ENCODE data around the gene RUNX3. TPM values are rescaled to one million over a fixed set of nuclear protein-coding genes. Genes with fewer than 3 reads are reported as not detected.

Gene RUNX3
- total RNA-seq, 1 experiment from 2014 or later, result 0.33 TPM

DNA sequence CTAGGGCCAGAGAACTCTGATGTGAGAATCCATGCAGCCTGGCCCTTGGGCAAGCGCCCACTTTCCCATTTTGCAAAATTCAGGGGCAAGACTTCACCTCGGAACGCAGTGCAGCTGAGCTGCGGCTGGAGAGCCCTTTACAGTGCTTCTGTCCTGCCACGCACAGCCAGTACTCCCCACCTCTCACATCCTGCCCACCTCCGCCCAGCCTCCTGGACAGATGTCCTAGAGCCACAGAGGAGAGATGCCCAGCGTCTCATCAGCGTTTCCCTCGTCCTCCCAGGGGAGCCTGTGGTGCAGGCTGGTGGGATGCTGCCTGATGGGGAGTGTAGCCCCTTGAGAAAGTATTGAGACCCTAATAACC is 29.6 kb downstream of the RUNX3 start:
- WGBS (ENCODE audit: extremely low coverage, insufficient read length, low lambda C conversion rate), result no CpG with 5 or more reads among the region's 9 CpGs
- H3K4me1 Mint-ChIP-seq, result peaks cover 0 to 18% of the 10 kb centered on the region in 2 experiments; a peak in 3 of 4 replicates
- H3K14ac ChIP-seq (ENCODE audit: insufficient read depth, low read length), result no peak overlapping the region
- no peak overlapping the region for H4K91ac ChIP-seq (ENCODE audit: insufficient read length, low read depth, low read length)
- H4K20me1 ChIP-seq (ENCODE audit: control insufficient read depth, insufficient read depth, insufficient read length), result peaks cover 3% of the 10 kb centered on the region
- H2BK20ac ChIP-seq (ENCODE audit: low read depth, low read length, poor library complexity, severe bottlenecking), result no peak overlapping the region
- no peak overlapping the region for H3T11ph ChIP-seq (ENCODE audit: low read length)
- H3K9me3 ChIP-seq (ENCODE audit: control insufficient read depth, low read depth, low read length), result no peaks in the 10 kb centered on the region
- DNase-seq, result no peak
- H3K4me2 ChIP-seq (ENCODE audit: insufficient read depth, insufficient read length, low read length), result no peak overlapping the region
- H2AK5ac ChIP-seq (ENCODE audit: insufficient read length, low read length), result no peak overlapping the region
- H3K79me1 ChIP-seq (ENCODE audit: insufficient read depth, low read depth, low read length, poor library complexity, severe bottlenecking), result no peaks in the 10 kb centered on the region
- no peak overlapping the region for H3K4me3 Mint-ChIP-seq
- no peak overlapping the region for H2AFZ ChIP-seq (ENCODE audit: low read length)
- H3K36me3 Mint-ChIP-seq (ENCODE audit: insufficient read depth in 1 of 3, low read depth in 3 of 3), result no peaks in the 10 kb centered on the region
- H3K23me2 ChIP-seq (ENCODE audit: insufficient read length, low read depth, low read length, poor library complexity, severe bottlenecking), result no peaks in the 10 kb centered on the region
- H2BK12ac ChIP-seq (ENCODE audit: insufficient read length, low read depth, low read length), result no peak overlapping the region
- H3K18ac ChIP-seq (ENCODE audit: insufficient read length, low read depth, low read length), result no peak overlapping the region
- no peaks in the 10 kb centered on the region for H3K4me1 ChIP-seq (ENCODE audit: insufficient read depth, low read length)
- no peak overlapping the region for H3K27ac ChIP-seq (ENCODE audit: insufficient read length, low read depth, low read length)
- H4K5ac ChIP-seq (ENCODE audit: insufficient read length, low read depth, low read length), result no peak overlapping the region
- no peak overlapping the region for H3K4ac ChIP-seq (ENCODE audit: low read depth, low read length)
- H2BK120ac ChIP-seq (ENCODE audit: low read depth, low read length, poor library complexity, severe bottlenecking), result no peak overlapping the region
- no peak overlapping the region for H2BK5ac ChIP-seq (ENCODE audit: insufficient read length, low read length)
- H3K9me3 Mint-ChIP-seq, result no peaks in the 10 kb centered on the region
- no peak overlapping the region for H2BK15ac ChIP-seq (ENCODE audit: low read depth, low read length)
- H3K27ac Mint-ChIP-seq, result peak overlapping the region in 1 of 3 experiments; percentile 32; a peak in 1 of 7 replicates
- no peaks in the 10 kb centered on the region for H3K79me2 ChIP-seq (ENCODE audit: insufficient read depth, low read length)
- no peak overlapping the region for H3K9ac ChIP-seq (ENCODE audit: extremely low read depth, insufficient read length, low read length)
- H4K8ac ChIP-seq (replicated peaks; ENCODE audit: insufficient read length, low read depth, low read length), result no peak overlapping the region
- no peak overlapping the region for H3K56ac ChIP-seq (ENCODE audit: insufficient read length, low read depth, low read length)
- H3K27me3 Mint-ChIP-seq (ENCODE audit: low read depth), result peaks cover 2% of the 10 kb centered on the region; the same call in 1 of the 2 replicates
- no peak overlapping the region for H3K23ac ChIP-seq (ENCODE audit: insufficient read length, low read depth, low read length)
- no peak for TF ChIP-seq CTCF (conservative IDR thresholded peaks at IDR 0.05)
- H3K27me3 ChIP-seq (ENCODE audit: insufficient read depth, low read length), result no peaks in the 10 kb centered on the region

Measured in H9 (cell line).